ENCODE data around the gene MTX1. TPM values are rescaled to one million over a fixed set of nuclear protein-coding genes. Genes with fewer than 3 reads are reported as not detected.
A peak's percentile ranks its signal among the peaks of the same experiment; 100 is the strongest.

Gene MTX1
- total RNA-seq, 8 experiments from 2014 or later, result 32.9 to 65.0 (median 44.2) TPM

DNA sequence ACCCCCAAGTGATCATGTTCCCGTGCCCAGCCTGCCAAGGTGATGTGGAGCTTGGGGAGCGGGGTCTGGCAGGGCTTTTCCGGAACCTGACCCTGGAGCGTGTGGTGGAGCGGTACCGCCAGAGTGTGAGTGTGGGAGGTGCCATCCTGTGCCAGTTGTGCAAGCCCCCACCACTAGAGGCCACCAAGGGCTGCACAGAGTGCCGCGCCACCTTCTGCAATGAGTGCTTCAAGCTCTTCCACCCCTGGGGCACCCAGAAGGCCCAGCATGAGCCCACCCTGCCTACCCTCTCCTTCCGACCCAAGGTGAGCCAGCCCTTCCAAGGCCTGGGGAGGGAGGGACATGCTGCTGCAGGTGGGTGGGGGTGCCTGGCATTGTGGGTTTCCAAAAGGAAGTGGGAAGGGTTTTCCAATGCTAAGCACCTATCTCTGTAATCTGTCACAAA lies 32.5 kb upstream of the MTX1 start:
- ATAC-seq (replicated peaks in 6 of 8), result no peak
- H3K4me1 ChIP-seq (replicated peaks in 1 of 2), result peaks cover 14 to 16% of the 10 kb centered on the region in 2 donors
- 92 to 97% methylated on average over 5 to 6 of the region's 9 CpGs; no CpG with 5 or more reads in 8 of the 10 experiments for WGBS, 10 experiments
- no peak overlapping the region for H3K27ac ChIP-seq
- no peak overlapping the region for H3K4me3 ChIP-seq
- in situ Hi-C loops (cut with MboI; ENCODE audit: low pct_unique_long_range_greater_than_20kb in 2 of 9, low sequenced_read_pairs in 9 of 9, unreplicated experiment in 9 of 9), result no loop called here

DNA sequence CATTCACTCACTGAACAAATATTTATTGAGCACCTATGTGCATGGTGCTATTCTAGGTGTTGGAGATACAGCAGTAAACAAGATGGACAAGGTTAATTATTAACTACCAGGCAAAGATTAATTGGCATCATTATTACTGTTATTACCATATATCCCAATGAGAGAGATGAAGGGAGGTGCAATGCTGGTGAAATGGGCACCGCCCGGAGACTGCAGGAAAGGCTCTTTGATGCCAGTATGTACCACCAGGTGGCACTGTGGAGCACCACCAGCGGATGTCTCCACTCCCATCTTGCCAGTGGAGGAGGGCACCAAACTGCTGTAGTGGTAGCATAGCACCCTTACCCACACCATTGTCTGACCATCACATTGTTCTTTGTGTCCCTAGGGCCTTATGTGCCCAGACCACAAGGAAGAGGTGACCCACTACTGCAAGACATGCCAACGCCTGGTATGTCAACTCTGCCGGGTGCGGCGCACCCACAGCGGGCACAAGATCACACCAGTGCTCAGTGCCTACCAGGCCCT lies 31.9 kb upstream of the MTX1 start:
- no peak overlapping the region for H3K4me3 ChIP-seq
- no peak overlapping the region for H3K27ac ChIP-seq
- 26 to 100% (median 60%) methylated on average over 2 to 8 of the region's 8 CpGs; no CpG with 5 or more reads in 3 of the 10 experiments for WGBS, 10 experiments
- peak in 4 of 8 experiments; percentile 4 to 44 (median 20) for ATAC-seq (replicated peaks in 6 of 8)
- peaks cover 14 to 16% of the 10 kb centered on the region in 2 donors for H3K4me1 ChIP-seq (replicated peaks in 1 of 2)
- in situ Hi-C loops (cut with MboI; ENCODE audit: low pct_unique_long_range_greater_than_20kb in 2 of 9, low sequenced_read_pairs in 9 of 9, unreplicated experiment in 9 of 9), result no loop called here

DNA sequence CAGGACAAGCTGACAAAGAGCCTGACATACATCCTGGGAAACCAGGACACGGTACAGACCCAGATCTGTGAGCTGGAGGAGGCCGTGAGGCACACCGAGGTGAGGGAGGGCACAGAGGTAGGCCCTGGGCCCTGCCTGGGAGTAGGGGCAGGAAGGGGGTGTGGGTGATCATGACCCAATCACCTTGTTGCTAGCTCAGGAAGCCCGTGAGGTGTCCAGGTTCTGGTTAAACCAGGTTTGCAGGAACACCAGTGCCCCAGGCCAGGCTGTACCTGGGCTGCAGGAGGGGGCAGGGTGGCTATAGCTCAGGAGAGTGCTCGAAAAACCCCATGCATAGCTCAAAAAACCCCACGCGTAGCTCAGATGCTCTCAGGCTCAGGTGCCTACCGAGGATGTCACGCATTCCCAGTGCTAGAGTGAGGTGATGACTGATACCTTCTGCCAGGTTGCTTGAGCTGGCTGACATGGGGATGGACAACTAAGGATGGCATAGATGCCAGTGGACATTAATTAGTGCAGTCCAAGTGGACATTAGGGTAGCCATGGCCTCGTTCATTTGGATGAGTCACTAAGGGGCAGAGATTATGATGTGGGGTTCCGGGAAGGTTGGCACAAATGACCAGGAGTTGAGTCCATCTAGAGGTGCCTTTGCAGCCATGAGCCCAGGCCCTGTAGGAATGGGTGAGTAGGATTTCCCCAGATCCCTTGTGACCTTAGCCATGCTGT lies 31.1 kb upstream of the MTX1 start:
- peaks cover 10 to 11% of the 10 kb centered on the region in 2 donors for H3K4me1 ChIP-seq (replicated peaks in 1 of 2)
- no peak overlapping the region for H3K4me3 ChIP-seq
- in situ Hi-C loops (cut with MboI; ENCODE audit: low pct_unique_long_range_greater_than_20kb in 2 of 9, low sequenced_read_pairs in 9 of 9, unreplicated experiment in 9 of 9), result no loop called here
- H3K27ac ChIP-seq, result no peak overlapping the region
- WGBS, 10 experiments, result 0 to 94% (median 67%) methylated on average over 1 to 7 of the region's 11 CpGs; no CpG with 5 or more reads in 3 of the 10 experiments
- no peak for ATAC-seq (replicated peaks in 6 of 8)

DNA sequence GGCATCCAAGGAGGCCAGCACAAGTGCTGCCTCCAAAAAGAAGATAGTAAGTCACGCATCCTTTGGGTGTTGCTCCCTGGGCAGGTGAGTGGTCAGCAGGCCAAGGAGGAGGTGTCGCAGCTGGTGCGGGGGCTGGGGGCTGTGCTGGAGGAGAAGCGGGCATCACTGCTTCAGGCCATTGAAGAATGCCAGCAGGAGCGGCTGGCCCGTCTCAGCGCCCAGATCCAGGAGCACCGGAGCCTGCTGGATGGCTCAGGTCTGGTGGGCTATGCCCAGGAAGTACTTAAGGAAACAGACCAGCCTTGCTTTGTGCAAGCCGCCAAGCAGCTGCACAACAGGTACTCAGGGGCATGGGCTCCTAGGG lies 30.6 kb upstream of the MTX1 start:
- peaks cover 10 to 11% of the 10 kb centered on the region in 2 donors for H3K4me1 ChIP-seq (replicated peaks in 1 of 2)
- no peak overlapping the region for H3K4me3 ChIP-seq
- WGBS, 10 experiments, result 80 to 98% (median 93%) methylated on average over 1 to 7 of the region's 9 CpGs; no CpG with 5 or more reads in 6 of the 10 experiments
- in situ Hi-C loops (cut with MboI; ENCODE audit: low pct_unique_long_range_greater_than_20kb in 2 of 9, low sequenced_read_pairs in 9 of 9, unreplicated experiment in 9 of 9), result no loop called here
- ATAC-seq (replicated peaks in 6 of 8), result no peak
- H3K27ac ChIP-seq, result no peak overlapping the region

DNA sequence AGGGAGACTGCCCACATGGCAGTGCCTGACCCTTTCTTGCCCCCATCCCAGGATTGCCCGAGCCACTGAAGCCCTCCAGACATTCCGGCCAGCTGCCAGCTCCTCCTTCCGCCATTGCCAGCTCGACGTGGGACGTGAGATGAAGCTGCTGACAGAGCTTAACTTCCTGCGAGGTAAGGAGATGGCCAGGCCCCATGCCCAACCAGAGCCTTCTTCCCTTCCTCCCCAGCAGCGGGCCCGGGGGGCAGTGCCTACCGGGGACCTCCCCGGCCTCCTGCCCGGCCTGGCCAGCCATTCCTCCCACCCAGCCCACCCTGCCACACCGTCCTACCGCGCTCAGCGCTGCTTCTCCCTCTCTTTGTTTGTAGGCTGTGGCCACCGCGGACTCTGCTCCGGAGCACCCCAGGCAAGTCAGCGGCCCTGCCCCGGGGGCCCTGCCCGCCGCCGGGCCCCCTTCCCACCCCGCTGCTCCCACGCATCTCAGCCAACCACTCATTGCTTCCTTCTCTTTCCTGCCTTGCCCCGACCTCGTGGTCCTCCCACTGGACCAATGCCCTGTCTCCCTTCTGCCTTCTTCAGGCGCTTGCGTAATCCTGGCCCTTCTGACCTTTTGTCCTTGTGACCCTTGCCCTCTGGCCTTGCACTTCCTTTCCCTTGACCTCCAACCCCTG lies 29.9 kb upstream of the MTX1 start:
- 67 to 100% (median 95%) methylated on average over 1 to 11 of the region's 30 CpGs; no CpG with 5 or more reads in 4 of the 10 experiments for WGBS, 10 experiments
- no peak overlapping the region for H3K4me3 ChIP-seq
- H3K4me1 ChIP-seq (replicated peaks in 1 of 2), result peaks cover 10 to 11% of the 10 kb centered on the region in 2 donors
- ATAC-seq (replicated peaks in 6 of 8), result no peak
- H3K27ac ChIP-seq, result no peak overlapping the region
- in situ Hi-C loops (cut with MboI; ENCODE audit: low pct_unique_long_range_greater_than_20kb in 2 of 9, low sequenced_read_pairs in 9 of 9, unreplicated experiment in 9 of 9), result no loop called here

DNA sequence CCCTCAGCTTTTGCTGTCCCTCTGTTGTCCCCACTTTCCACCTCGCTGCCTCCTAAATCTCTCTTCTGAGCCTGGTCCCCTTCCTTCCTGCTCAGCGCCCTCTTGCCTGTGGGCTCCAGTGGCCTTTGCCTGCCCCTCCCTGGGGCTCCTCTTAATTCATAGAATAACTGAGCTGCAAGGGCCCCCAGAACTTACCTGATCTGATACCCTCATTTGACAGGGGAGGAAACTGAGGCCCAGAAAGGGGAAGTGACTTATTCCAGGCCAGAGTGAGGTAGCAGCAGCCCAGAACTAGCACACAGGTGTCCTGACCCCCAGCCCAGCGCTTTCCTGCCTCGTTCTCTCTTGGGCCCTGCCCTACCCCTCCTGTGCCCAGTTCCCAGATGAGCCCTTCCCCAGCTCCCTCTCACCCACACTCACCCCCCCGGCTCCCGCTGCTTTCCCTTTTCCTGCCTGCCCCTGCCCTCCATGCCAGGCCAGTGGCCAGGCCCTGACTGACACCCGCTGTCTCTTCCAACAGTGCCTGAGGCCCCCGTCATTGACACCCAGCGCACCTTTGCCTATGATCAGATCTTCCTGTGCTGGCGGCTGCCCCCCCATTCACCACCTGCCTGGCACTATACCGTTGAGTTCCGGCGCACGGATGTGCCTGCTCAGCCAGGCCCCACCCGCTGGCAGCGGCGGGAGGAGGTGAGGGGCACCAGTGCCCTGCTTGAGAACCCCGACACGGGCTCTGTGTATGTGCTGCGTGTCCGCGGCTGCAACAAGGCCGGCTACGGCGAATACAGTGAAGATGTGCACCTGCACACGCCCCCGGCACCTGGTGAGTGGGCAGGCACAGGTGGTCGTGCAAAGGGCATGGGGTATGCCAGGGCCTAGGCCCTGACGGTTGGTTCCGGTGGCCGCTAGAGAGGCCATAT lies 29.1 kb upstream of the MTX1 start:
- in situ Hi-C loops (cut with MboI; ENCODE audit: low pct_unique_long_range_greater_than_20kb in 2 of 9, low sequenced_read_pairs in 9 of 9, unreplicated experiment in 9 of 9), result no loop called here
- no peak for ATAC-seq (replicated peaks in 6 of 8)
- Histone ChIP-seq H3K27ac (no peak overlapping the region), H3K4me1 (replicated peaks in 1 of 2) (peaks cover 10 to 11% of the 10 kb centered on the region in 2 donors), H3K4me3 (no peak overlapping the region)
- WGBS, 10 experiments, result 71 to 100% (median 98%) methylated on average over 1 to 20 of the region's 31 CpGs; no CpG with 5 or more reads in 2 of the 10 experiments

DNA sequence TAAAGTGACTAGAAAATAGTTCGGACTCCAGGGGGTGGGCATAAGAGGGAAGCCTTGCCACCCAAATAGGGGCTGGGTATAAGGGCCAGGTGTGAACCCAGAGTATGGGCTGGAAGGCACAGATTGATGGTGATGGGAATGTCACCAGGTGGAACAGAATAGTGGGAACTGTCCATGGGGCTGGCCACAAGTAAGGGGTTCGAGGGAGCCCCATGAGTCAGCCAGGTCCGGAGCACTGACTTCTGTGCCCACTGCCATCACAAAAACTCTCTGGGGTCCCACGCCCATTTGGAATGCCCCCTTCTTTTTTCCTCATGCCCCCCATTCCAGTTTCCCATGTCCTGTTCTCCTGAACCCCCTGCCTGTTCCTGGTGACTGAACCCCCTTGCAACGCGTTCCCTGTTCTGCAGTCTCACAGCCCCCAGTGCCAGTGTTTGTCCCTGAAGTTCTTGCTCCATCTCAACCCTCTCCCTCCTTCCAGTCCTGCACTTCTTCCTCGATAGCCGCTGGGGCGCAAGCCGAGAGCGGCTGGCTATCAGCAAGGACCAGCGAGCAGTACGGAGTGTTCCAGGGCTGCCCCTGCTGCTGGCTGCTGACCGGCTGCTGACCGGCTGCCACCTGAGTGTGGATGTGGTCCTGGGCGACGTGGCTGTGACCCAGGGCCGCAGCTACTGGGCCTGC lies 27.0 kb upstream of the MTX1 start:
- Histone ChIP-seq H3K27ac (no peak overlapping the region), H3K4me1 (replicated peaks in 1 of 2) (peaks cover 0 to under 1% of the 10 kb centered on the region in 2 donors), H3K4me3 (no peak overlapping the region)
- no peak for ATAC-seq (replicated peaks in 6 of 8)
- in situ Hi-C loops (cut with MboI; ENCODE audit: low pct_unique_long_range_greater_than_20kb in 2 of 9, low sequenced_read_pairs in 9 of 9, unreplicated experiment in 9 of 9), result no loop called here
- WGBS, 10 experiments, result 42 to 100% (median 99%) methylated on average over 3 to 14 of the region's 18 CpGs; no CpG with 5 or more reads in 5 of the 10 experiments

DNA sequence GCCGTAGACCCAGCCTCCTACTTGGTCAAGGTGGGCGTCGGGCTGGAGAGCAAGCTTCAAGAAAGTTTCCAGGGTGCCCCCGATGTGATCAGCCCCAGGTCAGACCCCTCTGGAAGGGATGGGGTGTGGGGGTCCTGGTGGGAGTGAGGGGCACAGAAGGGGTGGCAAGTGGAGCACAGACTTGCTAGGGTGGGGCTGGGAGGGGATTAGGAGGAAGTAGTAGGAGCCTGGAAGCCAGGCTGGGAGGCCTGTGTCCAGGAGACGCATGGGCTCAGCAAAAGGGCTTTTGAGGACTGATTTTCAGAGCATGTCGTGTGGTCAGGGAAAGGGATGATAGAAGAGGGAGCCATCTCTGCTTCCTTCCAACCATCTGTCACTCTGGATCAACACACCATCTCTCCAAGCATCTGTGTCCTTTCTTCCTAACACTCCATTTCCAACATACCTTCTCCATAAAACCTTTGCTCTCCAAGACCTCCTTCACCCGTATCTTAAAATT lies 26.4 kb upstream of the MTX1 start:
- H3K4me1 ChIP-seq (replicated peaks in 1 of 2), result no peaks in the 10 kb centered on the region
- WGBS, 10 experiments, result 100% methylated on average over 1 to 2 of the region's 7 CpGs; no CpG with 5 or more reads in 6 of the 10 experiments
- in situ Hi-C loops (cut with MboI; ENCODE audit: low pct_unique_long_range_greater_than_20kb in 2 of 9, low sequenced_read_pairs in 9 of 9, unreplicated experiment in 9 of 9), result no loop called here
- no peak overlapping the region for H3K27ac ChIP-seq
- no peak for ATAC-seq (replicated peaks in 6 of 8)
- no peak overlapping the region for H3K4me3 ChIP-seq

DNA sequence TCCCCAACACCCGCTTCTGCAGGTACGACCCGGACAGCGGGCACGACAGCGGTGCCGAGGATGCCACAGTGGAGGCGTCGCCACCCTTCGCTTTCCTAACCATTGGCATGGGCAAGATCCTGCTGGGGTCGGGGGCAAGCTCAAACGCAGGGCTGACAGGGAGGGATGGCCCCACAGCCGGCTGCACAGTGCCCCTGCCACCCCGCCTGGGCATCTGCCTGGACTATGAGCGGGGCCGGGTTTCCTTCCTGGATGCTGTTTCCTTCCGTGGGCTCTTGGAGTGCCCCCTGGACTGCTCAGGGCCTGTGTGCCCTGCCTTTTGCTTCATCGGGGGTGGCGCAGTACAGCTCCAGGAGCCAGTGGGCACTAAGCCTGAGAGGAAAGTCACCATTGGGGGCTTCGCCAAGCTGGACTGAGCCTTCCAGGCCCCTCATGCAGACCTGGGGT lies 24.7 kb upstream of the MTX1 start:
- 60 to 100% (median 96%) methylated on average over 1 to 12 of the region's 20 CpGs; no CpG with 5 or more reads in 2 of the 10 experiments for WGBS, 10 experiments
- peak in 4 of 8 experiments; percentile 2 to 20 (median 8) for ATAC-seq (replicated peaks in 6 of 8)
- Histone ChIP-seq H3K4me3 (no peak overlapping the region), H3K27ac (no peak overlapping the region), H3K4me1 (replicated peaks in 1 of 2) (no peaks in the 10 kb centered on the region)
- in situ Hi-C loops (cut with MboI; ENCODE audit: low pct_unique_long_range_greater_than_20kb in 2 of 9, low sequenced_read_pairs in 9 of 9, unreplicated experiment in 9 of 9), result no loop called here

DNA sequence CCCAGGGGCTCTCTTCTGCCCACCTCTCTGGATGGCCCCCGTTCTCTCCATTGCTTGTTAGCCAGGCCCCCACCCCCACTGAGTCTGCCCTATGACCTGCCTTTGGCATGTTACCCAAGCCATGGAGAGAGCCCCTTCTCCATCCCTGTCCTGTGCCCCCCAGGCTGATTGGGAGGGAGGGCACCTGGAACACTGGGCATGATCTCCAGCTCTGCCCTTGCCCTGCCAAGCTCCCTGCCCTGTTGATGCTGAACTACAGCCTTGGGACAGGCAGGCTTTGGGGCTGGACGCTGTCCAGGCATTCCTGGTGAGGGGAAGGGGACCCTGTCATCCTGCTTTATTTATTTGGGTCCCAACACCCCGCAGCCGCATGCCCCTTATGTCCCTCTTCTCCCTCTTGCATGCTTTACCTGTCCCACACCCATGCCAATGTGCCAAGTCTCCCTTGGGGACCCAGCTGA lies 24.1 kb upstream of the MTX1 start:
- ATAC-seq (replicated peaks in 6 of 8), result peak in 1 of 8 experiments; percentile 5

DNA sequence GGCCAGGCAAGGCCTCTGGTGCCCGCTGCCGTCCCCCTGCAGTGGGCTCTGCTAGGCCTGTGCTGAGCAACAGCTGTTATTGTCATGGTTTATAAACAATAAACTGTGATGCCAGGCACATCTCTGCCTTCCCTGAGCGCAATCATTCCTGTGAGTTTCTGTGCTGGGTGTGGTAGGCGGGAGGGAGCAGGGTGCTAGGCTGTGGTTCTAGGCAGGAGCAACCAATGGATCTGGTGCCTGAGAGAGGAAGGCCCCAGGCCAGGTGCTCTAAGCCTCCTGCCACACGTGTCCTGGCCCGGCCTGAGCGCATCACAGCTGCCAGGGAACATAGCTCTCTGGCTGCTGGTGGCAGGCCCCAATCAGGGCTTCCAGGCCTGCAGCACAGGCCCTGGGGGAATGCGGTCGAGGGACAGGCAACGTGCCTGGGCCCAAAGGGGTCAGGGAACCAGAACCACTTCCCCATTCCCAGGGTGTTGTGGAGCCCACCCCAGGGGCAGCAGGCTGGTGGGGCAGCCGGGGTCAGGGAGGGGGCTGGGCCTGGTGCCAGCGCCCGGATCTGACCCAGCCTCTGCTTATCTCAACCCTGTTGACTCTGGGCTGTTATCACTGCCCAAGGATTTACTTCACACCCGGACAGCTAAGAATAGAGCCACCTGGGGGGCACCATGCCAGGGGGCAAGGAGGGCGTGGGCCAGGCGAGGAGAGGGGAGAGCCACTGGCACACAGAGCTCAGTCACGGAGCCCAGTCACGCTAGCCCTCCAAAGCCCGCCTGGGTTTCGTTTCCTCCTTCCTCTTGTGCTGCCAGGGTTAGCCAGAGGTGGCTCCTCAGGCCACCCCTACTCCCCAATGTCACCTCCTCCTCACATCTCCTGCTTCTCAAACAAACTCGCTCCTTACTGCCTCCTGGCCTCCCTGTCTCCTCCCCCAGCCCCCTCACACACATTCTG lies 23.4 kb upstream of the MTX1 start:
- in situ Hi-C loops (cut with MboI; ENCODE audit: low pct_unique_long_range_greater_than_20kb in 2 of 9, low sequenced_read_pairs in 9 of 9, unreplicated experiment in 9 of 9), result no loop called here
- peak; percentile 10 to 71 (median 18) for ATAC-seq (replicated peaks in 6 of 8)
- Histone ChIP-seq H3K4me3 (no peak overlapping the region), H3K4me1 (replicated peaks in 1 of 2) (no peaks in the 10 kb centered on the region), H3K27ac (no peak overlapping the region)
- WGBS, 10 experiments, result 80 to 100% (median 86%) methylated on average over 1 to 12 of the region's 21 CpGs; no CpG with 5 or more reads in 3 of the 10 experiments

More for the DNA sequence above, 24.1 kb upstream of the MTX1 start:
- H3K4me3 ChIP-seq, result no peak overlapping the region
- H3K4me1 ChIP-seq (replicated peaks in 1 of 2), result no peaks in the 10 kb centered on the region
- in situ Hi-C loops (cut with MboI; ENCODE audit: low pct_unique_long_range_greater_than_20kb in 2 of 9, low sequenced_read_pairs in 9 of 9, unreplicated experiment in 9 of 9), result no loop called here
- no peak overlapping the region for H3K27ac ChIP-seq
- WGBS, 10 experiments, result 91 to 100% (median 92%) methylated on average over 1 to 4 of the region's 4 CpGs; no CpG with 5 or more reads in 7 of the 10 experiments

Measured in motor neuron (in vitro differentiated cells).